Endothelial cell of umbilical vein (primary cell): ENCODE measurements around the gene ARHGEF28. TPM values are rescaled to one million over a fixed set of nuclear protein-coding genes. Genes with fewer than 3 reads are reported as not detected.

Experiments used
- BruUV-seq: library from RNA; stranded (reverse); fragments of 400-500 nt; replicated peaks from 2 replicates; lab custom pipeline; 2021; lab: Mats Ljungman, UMichigan
- CTCF ChIA-PET: fragments of 300-600, 350-600 bp; sonication (Branson Sonifier 250); formaldehyde crosslinking; loops from one replicate; lab custom pipeline; 2021; ENCODE audit warnings: antibody characterized with exemption, inconsistent platforms; lab: Charles Lee
- POLR2A ChIA-PET: fragments of 300-600, 350-600 bp; sonication (Branson Sonifier 250); formaldehyde crosslinking; loops from one replicate; lab custom pipeline; 2021; ENCODE audit warnings: antibody characterized with exemption, inconsistent platforms; lab: Charles Lee
- DNase-seq: peaks from one replicate; pipeline ENCODE4 v3.0.0-alpha.2; 2011; ENCODE audit warnings: low read depth, low spot score
- FAIRE-seq: peaks from 2 replicates; lab custom pipeline; 2011; peaks lifted over from hg19 to GRCh38; lab: Jason Lieb, UNC
- H2AFZ ChIP-seq: 2 replicates; pipeline ENCODE4 v1.6.0; 2012; ENCODE audit warnings: low read depth, low read length, control low read depth, inconsistent platforms
- H3K27ac ChIP-seq: 2 replicates; pipeline ENCODE4 v1.5.1; 2011; ENCODE audit warnings: low read depth, mild to moderate bottlenecking, control low read depth, low read length, moderate library complexity; ENCODE audit not compliant: insufficient read depth
- H3K27me3 ChIP-seq, 2 experiments: 2 replicates each; pipeline versions ENCODE4 v1.6.0 to v1.6.1; 2011; ENCODE audit warnings: low read length in 2 of 2, mixed read lengths in 1 of 2; ENCODE audit not compliant: control insufficient read depth in 2 of 2, insufficient read depth in 2 of 2
- H3K36me3 ChIP-seq, 2 experiments: 2 replicates in 1 of 2; 3 replicates in 1 of 2; pipeline ENCODE4 v1.5.1; 2011; ENCODE audit warnings: low read length in 2 of 2, mild to moderate bottlenecking in 1 of 2, moderate library complexity in 1 of 2; ENCODE audit not compliant: control insufficient read depth in 2 of 2, insufficient read depth in 2 of 2; ENCODE audit errors: extremely low read depth in 1 of 2
- H3K4me1 ChIP-seq: 3 replicates; pipeline ENCODE4 v1.5.1; 2011; ENCODE audit warnings: mild to moderate bottlenecking, low read length; ENCODE audit not compliant: control insufficient read depth, insufficient read depth; ENCODE audit errors: extremely low read depth
- H3K4me2 ChIP-seq: 2 replicates; pipeline ENCODE4 v1.6.1; 2011; ENCODE audit warnings: low read length, control low read depth, mixed read lengths; ENCODE audit not compliant: insufficient read depth
- H3K4me3 ChIP-seq, 3 experiments: fragments of 200-600 bp in 1 of 3; sonication (generic), shearing (Covaris generic) in 1 of 3; replicated peaks in 1 of 3; 2 replicates each; pipeline ENCODE4 v1.5.1; 2011 to 2016; ENCODE audit warnings: control low read depth in 3 of 3, low read length in 3 of 3, mild to moderate bottlenecking in 2 of 3, inconsistent platforms in 1 of 3, low read depth in 1 of 3, moderate library complexity in 1 of 3; ENCODE audit not compliant: insufficient read depth in 1 of 3
- H3K79me2 ChIP-seq: 2 replicates; pipeline ENCODE4 v1.6.0; 2012; ENCODE audit warnings: low read length, inconsistent platforms; ENCODE audit not compliant: control insufficient read depth, insufficient read depth
- H3K9ac ChIP-seq: replicated peaks from 2 replicates; pipeline ENCODE3; 2011; ENCODE audit warnings: low read length, control low read depth; ENCODE audit not compliant: insufficient read depth; ENCODE audit errors: extremely low read depth
- H3K9me1 ChIP-seq: replicated peaks from 3 replicates; pipeline ENCODE4 v1.6.0; 2011; ENCODE audit warnings: mild to moderate bottlenecking, low read length; ENCODE audit not compliant: control insufficient read depth, insufficient read depth; ENCODE audit errors: extremely low read depth
- H3K9me3 ChIP-seq: replicated peaks from 2 replicates; pipeline ENCODE4 v1.5.1; 2012; ENCODE audit warnings: low read length, inconsistent platforms; ENCODE audit not compliant: control insufficient read depth, insufficient read depth
- H4K20me1 ChIP-seq: replicated peaks from 2 replicates; pipeline ENCODE3; 2011; ENCODE audit warnings: mild to moderate bottlenecking, low read length; ENCODE audit not compliant: control insufficient read depth, insufficient read depth; ENCODE audit errors: extremely low read depth
- EZH2 ChIP-seq: IDR thresholded peaks from 2 replicates; pipeline ENCODE4 v1.6.1; 2012; ENCODE audit warnings: borderline replicate concordance, low read depth, mild to moderate bottlenecking, moderate library complexity, low read length, inconsistent platforms; ENCODE audit not compliant: severe bottlenecking
- FOS ChIP-seq: IDR thresholded peaks from 2 replicates; pipeline ENCODE4 v1.6.1; 2011; ENCODE audit warnings: mild to moderate bottlenecking, low read length, moderate library complexity, borderline replicate concordance; ENCODE audit not compliant: insufficient read depth
- GATA2 ChIP-seq: IDR thresholded peaks from 2 replicates; pipeline ENCODE4 v1.7.0; 2011; ENCODE audit warnings: low read depth, mild to moderate bottlenecking, moderate library complexity, mixed read lengths, low read length; ENCODE audit not compliant: insufficient read length, insufficient read depth
- JUN ChIP-seq: IDR thresholded peaks from 2 replicates; pipeline ENCODE4 v1.6.1; 2011; ENCODE audit warnings: borderline replicate concordance, low read depth; ENCODE audit not compliant: insufficient read length, insufficient read depth
- MYC ChIP-seq: IDR thresholded peaks from one replicate; pipeline ENCODE4 v1.6.1; 2011; ENCODE audit warnings: mild to moderate bottlenecking, low read depth, low read length
- POLR2A ChIP-seq: IDR thresholded peaks from 2 replicates; pipeline ENCODE4 v1.6.1; 2012; ENCODE audit warnings: low read depth, mild to moderate bottlenecking, control low read depth, low read length
- POLR2AphosphoS5 ChIP-seq: IDR thresholded peaks from 2 replicates; pipeline ENCODE4 v1.6.1; 2012; ENCODE audit warnings: low read depth, mild to moderate bottlenecking, control low read depth, low read length, moderate library complexity; ENCODE audit not compliant: insufficient read depth
- dilution Hi-C: fragments of 300-500 bp; cut with MboI; formaldehyde crosslinking; loops from one replicate; pipeline ENCODE4 v1.15.0; 2019; ENCODE audit warnings: low sequenced_read_pairs; ENCODE audit not compliant: extremely low pct_ligation_motif_present
- intact Hi-C: fragments of 100-400 bp; cut with micrococcal nuclease; formaldehyde crosslinking; loops from one replicate; pipeline ENCODE4 v1.10.0; 2022
- polyA plus RNA-seq, 4 experiments: library from polyadenylated mRNA; depleted of rRNA in 3 of 4; stranded (reverse) in 3 of 4; unstranded in 1 of 4; fragments of >200 nt; gene quantifications; 2 replicates each; pipeline versions ENCODE4 v1.2.1 to v1.2.3, GENCODE V29; 2011 to 2012; ENCODE audit warnings: missing spikeins in 1 of 4
- total RNA-seq: library from RNA; stranded (reverse); gene quantifications from 2 replicates; pipeline ENCODE4 v1.2.3, GENCODE V29; 2021
- TF ChIP-seq, protein P1 (sequence below), 2 donors: IDR thresholded peaks; 1 replicate in 1 of 2; 2 replicates in 1 of 2; pipeline ENCODE4 v1.5.1; 2011; ENCODE audit warnings: low read length in 2 of 2, mild to moderate bottlenecking in 2 of 2, moderate library complexity in 2 of 2, control low read depth in 1 of 2, inconsistent platforms in 1 of 2, low read depth in 1 of 2; ENCODE audit not compliant: insufficient read depth in 1 of 2; ENCODE audit errors: extremely low read depth in 1 of 2
- TF ChIP-seq, protein P2 (sequence below): IDR thresholded peaks from 2 replicates; pipeline ENCODE4 v1.6.1; 2011; ENCODE audit not compliant: insufficient read depth, insufficient read length

Gene ARHGEF28
- total and polyA plus RNA-seq, 2 donors (not counting 3 experiments of a cell fraction or from before 2014, with no cell fraction given), result 29.5 to 108 TPM

DNA sequence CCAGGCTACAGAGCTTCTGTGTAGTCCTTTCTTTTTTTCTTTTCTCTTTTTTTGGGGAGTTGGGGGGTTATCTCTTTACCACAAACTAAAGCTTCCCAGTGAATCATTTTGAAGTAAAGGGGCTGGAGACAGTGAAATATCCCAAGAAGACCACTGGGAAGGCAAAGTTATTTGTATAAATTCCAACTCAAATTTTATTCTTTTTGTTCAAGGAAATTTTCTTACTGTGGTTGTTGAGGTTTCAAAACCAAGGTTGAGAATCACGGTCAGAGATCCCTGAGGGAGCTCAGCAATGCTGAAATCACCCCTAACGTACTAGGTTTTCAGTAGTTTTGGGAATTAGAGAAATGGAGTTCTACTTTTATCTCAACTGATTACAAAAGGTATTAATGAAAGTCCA is 175.7 kb downstream of the ARHGEF28 start:
- no peak overlapping the region for H3K4me3 ChIP-seq
- peaks cover 9 to 20% of the 10 kb centered on the region in 2 experiments for H3K36me3 ChIP-seq
- ChIA-PET CTCF (interaction anchor here (0.9 kb wide), 1 partner anchor 211 kb away, joined by 4 read pairs; no protein-coding TSS in a partner anchor), POLR2A (no interaction called here)
- TF ChIP-seq GATA2 (no peak), FOS (no peak), EZH2 (no peak), POLR2AphosphoS5 (no peak), MYC (no peak), POLR2A (no peak), JUN (no peak)
- TF ChIP-seq, protein P1, sequence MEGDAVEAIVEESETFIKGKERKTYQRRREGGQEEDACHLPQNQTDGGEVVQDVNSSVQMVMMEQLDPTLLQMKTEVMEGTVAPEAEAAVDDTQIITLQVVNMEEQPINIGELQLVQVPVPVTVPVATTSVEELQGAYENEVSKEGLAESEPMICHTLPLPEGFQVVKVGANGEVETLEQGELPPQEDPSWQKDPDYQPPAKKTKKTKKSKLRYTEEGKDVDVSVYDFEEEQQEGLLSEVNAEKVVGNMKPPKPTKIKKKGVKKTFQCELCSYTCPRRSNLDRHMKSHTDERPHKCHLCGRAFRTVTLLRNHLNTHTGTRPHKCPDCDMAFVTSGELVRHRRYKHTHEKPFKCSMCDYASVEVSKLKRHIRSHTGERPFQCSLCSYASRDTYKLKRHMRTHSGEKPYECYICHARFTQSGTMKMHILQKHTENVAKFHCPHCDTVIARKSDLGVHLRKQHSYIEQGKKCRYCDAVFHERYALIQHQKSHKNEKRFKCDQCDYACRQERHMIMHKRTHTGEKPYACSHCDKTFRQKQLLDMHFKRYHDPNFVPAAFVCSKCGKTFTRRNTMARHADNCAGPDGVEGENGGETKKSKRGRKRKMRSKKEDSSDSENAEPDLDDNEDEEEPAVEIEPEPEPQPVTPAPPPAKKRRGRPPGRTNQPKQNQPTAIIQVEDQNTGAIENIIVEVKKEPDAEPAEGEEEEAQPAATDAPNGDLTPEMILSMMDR (IDR thresholded peaks at IDR 0.05; ENCODE audit: extremely low read depth in 1 of 2, insufficient read depth in 1 of 2, low read depth in 1 of 2, low read length in 2 of 2), result no peak
- TF ChIP-seq, protein P2, sequence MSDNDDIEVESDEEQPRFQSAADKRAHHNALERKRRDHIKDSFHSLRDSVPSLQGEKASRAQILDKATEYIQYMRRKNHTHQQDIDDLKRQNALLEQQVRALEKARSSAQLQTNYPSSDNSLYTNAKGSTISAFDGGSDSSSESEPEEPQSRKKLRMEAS, result no peak
- H3K79me2 ChIP-seq, result no peaks in the 10 kb centered on the region
- no peaks in the 10 kb centered on the region for H3K9me3 ChIP-seq
- no TSS peak for BruUV-seq
- dilution Hi-C loops (no loop called here), intact Hi-C loops (no loop called here)
- no peaks in the 10 kb centered on the region for H3K27me3 ChIP-seq
- no peak overlapping the region for H2AFZ ChIP-seq
- no peak for FAIRE-seq
- peaks cover 9% of the 10 kb centered on the region for H3K4me1 ChIP-seq
- DNase-seq, result no peak
- H4K20me1 ChIP-seq, result no peaks in the 10 kb centered on the region
- H3K9me1 ChIP-seq, result no peaks in the 10 kb centered on the region
- no peak overlapping the region for H3K4me2 ChIP-seq
- no peak overlapping the region for H3K9ac ChIP-seq
- H3K27ac ChIP-seq, result no peak overlapping the region
